Measurements from ENCODE around the gene BBLN. TPM values are rescaled to one million over a fixed set of nuclear protein-coding genes. Genes with fewer than 3 reads are reported as not detected.
"Not testable (repeated sequence)": the region's sequence is repeated elsewhere in the genome, so short reads cannot be mapped to it uniquely, and the experiment has no call there.

BBLN gene
- total RNA-seq, 1 donor from 2014 or later: 56.1 TPM

- no peak for ATAC-seq
These were observed 3.6 kb downstream of the BBLN start for GRCh38 chr9:128163523-128164306.

GRCh38 chr9:128164307-128164885 lies 4.3 kb downstream of the BBLN start:
- ATAC-seq: no peak

GRCh38 chr9:128166169-128166568 lies 6.1 kb downstream of the BBLN start:
- no peak for ATAC-seq

- ATAC-seq: no peak
These were observed 7.1 kb downstream of the BBLN start for GRCh38 chr9:128167209-128167608.

- ATAC-seq: no peak
These were observed 8.8 kb downstream of the BBLN start for GRCh38 chr9:128168731-128169308.

- no peak for ATAC-seq
These were observed 9.4 kb downstream of the BBLN start for GRCh38 chr9:128169492-128169891.

- no peak for ATAC-seq
These were observed 9.9 kb downstream of the BBLN start for GRCh38 chr9:128169925-128170324.

- ATAC-seq: no peak
These were observed 14.0 kb downstream of the BBLN start for GRCh38 chr9:128174062-128174461.

GRCh38 chr9:128175102-128175563 lies 15.1 kb downstream of the BBLN start:
- ATAC-seq: no peak

GRCh38 chr9:128175726-128176125 lies 15.7 kb downstream of the BBLN start:
- no peak for ATAC-seq

GRCh38 chr9:128178806-128179431 lies 18.9 kb downstream of the BBLN start:
- ATAC-seq: no peak

GRCh38 chr9:128180001-128180400 lies 19.9 kb downstream of the BBLN start:
- no peak for ATAC-seq

- no peak for ATAC-seq
These were observed 20.4 kb downstream of the BBLN start for GRCh38 chr9:128180447-128180846.

- ATAC-seq: not testable (repeated sequence)
These were observed 21.4 kb downstream of the BBLN start for GRCh38 chr9:128181480-128181879.

GRCh38 chr9:128182893-128183588 lies 23.0 kb downstream of the BBLN start:
- ATAC-seq: peak; percentile 81

- ATAC-seq: no peak
These were observed 26.2 kb downstream of the BBLN start for GRCh38 chr9:128185979-128186965.

GRCh38 chr9:128187361-128187760 lies 27.3 kb downstream of the BBLN start:
- ATAC-seq: no peak

- ATAC-seq: no peak
These were observed 28.1 kb downstream of the BBLN start for GRCh38 chr9:128188209-128188608.

- no peak for ATAC-seq
These were observed 29.9 kb downstream of the BBLN start for GRCh38 chr9:128190013-128190412.

GRCh38 chr9:128190516-128191405 lies 30.7 kb downstream of the BBLN start:
- peak; percentile 0 for ATAC-seq

Measured in esophagus mucosa (tissue), 1 donor.